MM.1S (cell line): Measurements from ENCODE around the gene SMIM1.

Experiments used
- EZH2 ChIP-seq: fragments of 300-600 bp; sonication (generic); optimal IDR thresholded peaks from 2 replicates; pipeline ENCODE3; 2017; ENCODE audit warnings: low read depth, mild to moderate bottlenecking, antibody characterized with exemption, low read length, mixed read lengths
- EZH2phosphoT487 ChIP-seq: fragments of 300-600 bp; sonication (generic); IDR thresholded peaks from 2 replicates; pipeline ENCODE4 v1.6.1; 2018; ENCODE audit warnings: antibody characterized with exemption, low read length
- TF ChIP-seq, protein P1 (sequence below): fragments of 300-600 bp; sonication (generic); IDR thresholded peaks from 2 replicates; pipeline ENCODE4 v1.5.1; 2016; ENCODE audit warnings: antibody characterized with exemption, low read length, mixed read lengths

DNA sequence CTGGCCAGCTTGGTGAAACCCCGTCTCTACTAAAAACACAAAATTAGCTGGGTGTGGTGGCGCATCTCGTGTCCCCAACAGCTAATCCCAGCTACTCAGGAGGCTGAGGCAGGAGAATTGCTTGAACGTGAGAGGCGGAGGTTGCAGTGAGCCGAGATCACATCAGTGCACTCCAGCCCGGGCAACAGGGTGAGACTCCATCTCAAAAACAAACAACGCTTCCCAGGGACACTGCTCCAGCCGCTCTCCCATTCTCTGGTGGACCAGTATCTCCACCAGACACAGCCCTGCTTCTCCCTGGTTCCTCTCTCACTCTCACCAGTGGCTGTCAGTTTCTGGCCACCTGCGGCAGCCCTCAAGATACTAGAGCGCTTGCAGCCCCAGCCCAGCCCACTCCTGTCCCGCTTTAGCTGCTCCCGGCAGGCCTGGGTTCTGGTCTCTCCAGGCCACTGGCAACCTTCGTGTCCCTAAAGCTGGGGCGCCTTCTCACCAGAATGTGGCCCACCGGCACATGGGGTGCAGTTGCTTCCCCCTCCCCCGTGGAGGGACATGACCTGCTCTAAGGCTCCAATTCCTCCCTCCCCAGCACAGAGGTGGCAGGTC lies 44.7 kb downstream of the SMIM1 start:
- TF ChIP-seq EZH2: no peak
- TF ChIP-seq, protein P1, sequence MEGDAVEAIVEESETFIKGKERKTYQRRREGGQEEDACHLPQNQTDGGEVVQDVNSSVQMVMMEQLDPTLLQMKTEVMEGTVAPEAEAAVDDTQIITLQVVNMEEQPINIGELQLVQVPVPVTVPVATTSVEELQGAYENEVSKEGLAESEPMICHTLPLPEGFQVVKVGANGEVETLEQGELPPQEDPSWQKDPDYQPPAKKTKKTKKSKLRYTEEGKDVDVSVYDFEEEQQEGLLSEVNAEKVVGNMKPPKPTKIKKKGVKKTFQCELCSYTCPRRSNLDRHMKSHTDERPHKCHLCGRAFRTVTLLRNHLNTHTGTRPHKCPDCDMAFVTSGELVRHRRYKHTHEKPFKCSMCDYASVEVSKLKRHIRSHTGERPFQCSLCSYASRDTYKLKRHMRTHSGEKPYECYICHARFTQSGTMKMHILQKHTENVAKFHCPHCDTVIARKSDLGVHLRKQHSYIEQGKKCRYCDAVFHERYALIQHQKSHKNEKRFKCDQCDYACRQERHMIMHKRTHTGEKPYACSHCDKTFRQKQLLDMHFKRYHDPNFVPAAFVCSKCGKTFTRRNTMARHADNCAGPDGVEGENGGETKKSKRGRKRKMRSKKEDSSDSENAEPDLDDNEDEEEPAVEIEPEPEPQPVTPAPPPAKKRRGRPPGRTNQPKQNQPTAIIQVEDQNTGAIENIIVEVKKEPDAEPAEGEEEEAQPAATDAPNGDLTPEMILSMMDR: no peak
- TF ChIP-seq EZH2phosphoT487: no peak
